Esophagus squamous epithelium (tissue), 4 donors: Measurements from ENCODE around the gene CEP63.

Experiments used
- CTCF ChIP-seq, 6 experiments: fragments of 450-650 bp in 4 of 6; fragments of 200-600 bp in 2 of 6; sonication (generic) in 2 of 6; IDR thresholded peaks; one replicate each; pipeline ENCODE4 v1.5.1; 2016 to 2019; ENCODE audit warnings: antibody characterized with exemption in 6 of 6, mild to moderate bottlenecking in 4 of 6, moderate library complexity in 4 of 6
- POLR2A ChIP-seq, 4 donors: fragments of 450-650 bp; IDR thresholded peaks; one replicate each; pipeline ENCODE4 v1.6.1; 2017; ENCODE audit warnings: antibody characterized with exemption in 4 of 4, mild to moderate bottlenecking in 4 of 4, moderate library complexity in 3 of 4

GRCh38 chr3:134542287-134542958, 56.6 kb downstream of the CEP63 start:
- no peak for TF ChIP-seq CTCF (IDR thresholded peaks at IDR 0.05)
- no peak for TF ChIP-seq POLR2A (IDR thresholded peaks at IDR 0.05)
